Activated gamma-delta T cell (primary cell): ENCODE data around the gene BTG3.

Experiments used
- DNase-seq: peaks from one replicate; lab custom pipeline; 2025; lab: John Stamatoyannopoulos, UW

BTG3 gene

DNA sequence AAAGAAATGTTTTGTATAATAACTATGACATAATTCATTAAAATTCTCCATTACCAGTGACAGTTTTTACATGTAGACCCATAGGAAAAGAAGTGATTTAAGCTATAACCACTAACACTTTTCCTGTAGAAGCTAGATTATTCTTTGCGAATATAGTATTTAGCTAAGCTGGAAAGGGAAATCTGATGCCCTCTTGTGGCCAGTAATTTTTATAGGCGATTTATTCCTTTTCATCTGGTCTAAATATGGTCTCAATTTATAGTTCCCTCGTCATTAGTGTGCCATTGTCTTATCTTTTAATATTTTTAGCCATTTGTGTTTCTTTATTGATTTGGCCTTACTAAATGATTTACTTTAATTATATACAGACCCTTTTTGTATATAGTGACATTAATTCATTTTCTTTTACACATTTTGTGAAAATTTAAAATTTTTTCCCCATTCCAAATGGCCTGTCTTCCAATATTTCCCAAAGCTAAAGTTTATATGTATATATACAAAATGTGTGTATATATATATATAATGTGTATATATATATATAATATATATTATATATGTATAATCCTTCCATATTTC, 26.7 kb downstream of the BTG3 start:
- no peak for DNase-seq

DNA sequence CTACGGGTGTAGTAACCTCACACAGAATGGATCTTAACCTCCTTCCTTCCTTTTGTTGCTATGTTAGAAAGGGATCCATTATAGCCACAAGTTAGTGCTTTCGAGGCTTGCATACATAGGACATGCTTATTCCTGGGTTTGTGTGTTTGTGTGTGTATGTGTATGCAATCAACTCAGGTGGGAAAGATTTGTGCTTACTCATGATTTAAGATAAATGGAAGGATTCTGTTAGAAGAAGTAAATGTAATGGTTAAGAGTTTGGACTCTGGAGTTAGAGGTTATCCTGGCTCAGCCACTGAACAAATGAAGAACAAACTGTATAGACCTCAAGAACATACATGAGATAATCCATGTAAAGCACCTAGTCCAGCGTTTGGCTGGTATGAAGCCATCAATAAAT, 28.8 kb downstream of the BTG3 start:
- DNase-seq = no peak

DNA sequence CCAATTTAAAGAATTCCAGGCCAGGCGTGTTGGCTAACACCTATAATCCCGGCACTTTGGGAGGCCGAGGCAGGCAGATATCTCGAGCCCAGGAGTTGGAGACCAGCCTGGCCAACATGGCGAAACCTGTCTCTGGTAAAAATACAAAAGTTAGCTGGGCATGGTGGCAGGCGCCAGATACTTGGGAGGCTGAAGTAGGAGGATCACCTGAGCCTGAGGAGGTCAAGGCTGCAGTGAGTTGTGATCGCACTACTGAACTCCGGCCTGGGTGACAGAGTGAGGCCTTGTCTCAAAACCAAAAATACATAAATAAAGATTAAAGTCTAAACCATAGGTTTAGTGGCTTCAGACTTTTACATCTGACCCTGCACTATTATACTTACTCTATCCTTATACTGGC, 32.4 kb downstream of the BTG3 start:
- no peak for DNase-seq

DNA sequence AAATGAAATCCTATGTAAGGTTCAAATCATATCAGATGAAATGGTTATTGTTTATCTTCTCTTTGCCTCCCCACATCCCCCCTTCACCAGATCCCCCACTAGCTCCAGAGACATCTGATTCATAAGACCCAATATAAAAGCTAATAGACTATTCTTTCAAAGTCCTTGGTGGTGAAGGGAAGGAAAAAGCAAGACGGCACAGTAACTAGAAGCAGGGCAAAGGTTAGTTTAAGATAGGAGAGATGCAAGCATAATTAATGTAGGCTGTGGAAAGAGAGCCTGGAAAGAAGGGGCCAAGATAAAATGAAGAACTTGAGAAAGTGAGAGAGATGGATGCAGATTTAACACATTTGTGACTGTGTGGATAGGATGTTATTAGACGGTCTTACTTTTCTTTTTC, 33.8 kb downstream of the BTG3 start:
- DNase-seq = no peak

DNA sequence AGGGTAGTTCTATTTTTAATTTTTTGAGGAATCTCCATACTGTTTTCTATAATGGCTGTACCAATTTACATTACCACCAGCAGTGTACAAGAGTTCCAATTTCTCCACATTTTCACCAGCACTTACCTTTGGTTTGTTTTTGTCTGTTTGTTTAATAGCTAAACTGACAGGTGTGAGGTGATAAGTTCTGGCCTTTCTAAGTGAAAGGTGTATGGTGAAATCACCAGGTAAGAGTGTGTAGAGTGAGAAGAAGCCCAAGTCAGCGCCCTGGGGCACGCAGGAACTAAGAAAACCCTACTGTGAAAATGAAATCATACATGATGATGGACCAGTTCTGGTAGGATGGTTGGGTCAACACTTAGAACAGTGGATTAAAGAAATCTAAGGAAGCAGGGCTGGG, 34.5 kb downstream of the BTG3 start:
- DNase-seq = no peak

DNA sequence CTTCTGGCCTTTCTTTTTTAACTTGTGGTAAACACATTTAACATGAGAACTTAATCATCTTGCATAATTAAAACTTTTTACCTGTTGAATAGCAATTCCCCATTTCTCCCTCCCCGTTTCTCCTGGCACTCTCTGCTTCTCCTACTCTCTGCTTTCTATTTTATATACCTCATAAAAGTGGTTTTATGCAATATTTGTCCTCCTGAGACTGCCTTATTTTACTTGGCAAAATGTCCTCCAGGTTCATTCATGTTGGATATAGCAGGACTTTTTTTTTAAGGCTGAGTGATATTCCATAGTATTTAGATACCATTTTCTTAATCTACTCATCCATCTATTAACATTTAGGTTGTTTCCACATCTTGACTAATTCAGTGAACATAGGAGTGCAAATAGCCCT, 35.0 kb downstream of the BTG3 start:
- no peak for DNase-seq

DNA sequence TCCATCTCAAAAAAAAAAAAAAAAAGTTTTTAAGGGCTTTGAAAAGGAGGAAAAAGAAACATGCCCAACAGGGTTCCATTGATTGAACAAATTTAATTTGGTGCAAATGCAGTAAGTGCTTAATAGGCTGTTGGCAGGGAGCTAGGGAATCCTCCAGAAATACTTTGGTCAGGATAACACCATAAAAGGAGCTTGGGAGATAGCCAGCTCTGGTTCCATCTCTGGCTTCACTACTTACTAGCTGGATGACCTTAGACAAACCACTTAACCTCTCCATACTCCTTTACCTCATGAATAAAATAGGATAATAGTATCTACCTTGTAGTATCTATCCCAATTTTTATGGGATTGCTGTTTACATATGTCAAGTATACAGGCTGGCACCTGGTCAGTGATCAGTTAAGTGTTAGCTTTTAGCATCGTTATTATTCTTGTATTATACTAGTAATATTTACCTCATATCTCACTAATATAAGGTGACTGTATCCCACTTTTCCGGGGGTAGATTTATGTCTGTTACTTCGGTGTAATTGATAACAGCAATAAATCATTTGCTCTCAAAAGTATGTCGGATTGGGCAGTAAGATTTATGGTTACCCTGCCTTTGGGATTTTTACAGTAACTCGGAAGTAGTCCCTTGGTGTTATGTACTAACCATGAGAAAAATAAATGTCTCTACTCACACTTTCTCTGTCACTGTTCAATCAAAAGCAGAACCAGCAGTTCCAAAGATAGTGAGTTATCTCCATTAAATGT, 36.4 kb downstream of the BTG3 start:
- DNase-seq = no peak

DNA sequence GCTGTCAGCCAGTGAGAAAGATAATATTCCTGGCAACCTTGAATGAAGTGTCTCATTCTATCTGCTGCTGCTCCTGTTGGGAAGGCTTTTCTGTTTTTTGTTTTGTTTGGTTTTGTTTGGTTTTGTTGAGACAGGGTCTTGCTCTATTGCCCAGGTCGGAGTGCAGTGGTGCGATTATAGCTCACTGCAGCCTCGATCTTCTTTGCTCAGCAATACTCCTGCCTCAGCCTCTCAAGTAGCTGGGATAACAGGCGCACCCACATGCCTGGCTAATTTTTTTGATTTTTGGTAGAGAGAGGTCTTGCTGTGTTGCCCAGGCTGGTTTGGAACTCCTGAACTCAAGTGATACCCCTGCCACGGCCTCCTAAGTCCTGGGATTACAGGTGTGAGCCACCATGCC, 37.6 kb downstream of the BTG3 start:
- no peak for DNase-seq

DNA sequence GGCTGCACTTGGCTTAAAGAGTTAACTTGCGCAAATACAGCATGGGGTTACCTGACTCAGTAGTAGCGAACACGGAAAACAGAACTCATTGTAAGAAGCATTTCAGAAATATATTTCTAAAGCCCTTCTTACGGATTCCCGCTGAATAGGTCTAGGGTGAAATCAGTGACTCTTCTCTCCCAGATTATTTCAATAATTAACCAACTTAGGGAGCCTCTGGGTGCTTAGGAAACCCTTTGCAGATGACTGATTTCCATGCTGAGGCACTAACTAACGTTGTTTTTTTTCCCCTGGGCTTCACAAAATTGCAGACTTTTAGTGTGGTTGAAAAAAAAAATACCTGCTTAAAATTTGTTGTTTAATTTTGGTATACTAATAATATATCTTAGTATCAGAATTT, 40.3 kb downstream of the BTG3 start:
- no peak for DNase-seq

DNA sequence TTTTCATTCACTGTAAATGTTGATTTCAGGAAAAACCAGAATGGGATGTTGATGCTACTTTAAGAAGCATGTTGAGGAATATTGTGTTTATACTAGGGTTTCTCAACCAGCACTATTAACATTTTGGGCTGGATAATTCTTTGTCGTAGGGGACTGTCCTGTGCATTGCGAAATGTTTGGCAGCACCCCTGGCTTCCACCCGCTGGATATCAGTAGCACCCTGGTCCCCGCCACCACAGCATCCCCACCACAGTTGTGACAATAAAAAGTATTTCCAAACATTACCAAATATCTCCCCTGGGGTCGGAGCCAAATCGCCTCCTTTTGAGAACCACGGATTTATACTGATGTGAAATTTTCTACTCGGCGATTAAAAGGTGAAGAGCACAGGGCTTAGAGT, 41.9 kb downstream of the BTG3 start:
- DNase-seq = no peak

DNA sequence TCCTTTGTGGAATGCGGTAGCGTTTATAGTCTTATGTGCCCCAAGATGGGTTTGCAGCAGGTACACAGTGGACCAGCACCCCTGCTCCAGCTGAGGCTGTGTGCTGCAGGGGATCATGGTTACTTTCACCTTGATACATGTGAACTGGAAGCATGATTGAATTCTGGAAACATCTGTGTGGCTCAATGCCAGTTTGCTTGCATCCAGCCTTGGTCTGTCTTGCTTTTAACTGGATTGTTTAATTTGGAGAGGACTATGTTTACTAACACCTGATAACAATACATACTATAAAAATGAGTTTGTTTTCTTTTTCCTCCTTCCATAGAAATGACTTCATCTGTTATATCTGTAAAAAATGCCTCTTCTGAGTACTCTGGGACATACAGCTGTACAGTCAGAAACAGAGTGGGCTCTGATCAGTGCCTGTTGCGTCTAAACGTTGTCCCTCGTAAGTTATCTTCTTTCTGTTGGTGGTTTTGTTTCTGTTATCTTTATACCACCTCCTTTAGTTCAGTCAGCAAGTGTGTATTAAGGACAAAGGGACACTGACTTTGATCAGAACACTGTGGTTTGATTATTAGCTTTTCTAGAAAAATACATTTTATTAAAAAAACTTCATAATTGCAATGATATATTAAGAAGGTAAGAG, 52.2 kb downstream of the BTG3 start:
- DNase-seq = no peak

DNA sequence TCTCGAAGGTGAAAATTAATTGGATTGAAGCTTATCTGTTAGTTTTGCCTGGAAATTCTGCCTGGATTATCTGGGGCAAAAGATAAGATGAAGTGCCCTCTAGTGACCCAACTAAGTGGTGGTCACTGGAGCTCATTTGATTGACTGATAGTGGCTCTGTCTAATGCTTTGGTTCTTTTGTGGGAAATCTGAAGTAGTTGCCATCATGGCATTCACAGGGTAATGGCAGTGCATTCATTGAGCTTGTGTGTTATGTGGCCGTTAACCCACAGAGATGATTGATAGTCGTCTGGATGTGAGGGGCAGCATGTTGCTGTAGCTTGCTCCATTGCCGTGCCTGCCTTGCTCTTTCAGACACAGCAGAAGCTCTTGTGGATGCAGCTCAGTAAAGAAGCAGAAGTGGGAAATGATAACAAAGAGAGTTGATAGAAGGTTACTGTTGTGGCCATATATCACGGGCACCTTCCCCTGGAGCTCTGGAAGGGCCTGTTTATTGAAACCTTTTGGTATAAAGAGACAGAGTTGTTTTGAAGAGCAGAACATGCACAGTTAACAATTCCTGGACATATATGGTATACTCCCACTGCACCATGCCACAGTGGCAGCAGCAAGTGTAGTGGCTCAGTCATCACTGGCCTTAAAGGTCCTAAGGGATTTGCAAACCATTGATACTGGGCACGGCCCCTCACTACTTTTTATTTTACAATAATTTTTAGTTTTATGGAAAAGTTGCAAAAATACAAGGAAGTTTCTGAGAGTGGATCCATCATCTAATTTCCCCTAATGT, 57.8 kb downstream of the BTG3 start:
- no peak for DNase-seq

DNA sequence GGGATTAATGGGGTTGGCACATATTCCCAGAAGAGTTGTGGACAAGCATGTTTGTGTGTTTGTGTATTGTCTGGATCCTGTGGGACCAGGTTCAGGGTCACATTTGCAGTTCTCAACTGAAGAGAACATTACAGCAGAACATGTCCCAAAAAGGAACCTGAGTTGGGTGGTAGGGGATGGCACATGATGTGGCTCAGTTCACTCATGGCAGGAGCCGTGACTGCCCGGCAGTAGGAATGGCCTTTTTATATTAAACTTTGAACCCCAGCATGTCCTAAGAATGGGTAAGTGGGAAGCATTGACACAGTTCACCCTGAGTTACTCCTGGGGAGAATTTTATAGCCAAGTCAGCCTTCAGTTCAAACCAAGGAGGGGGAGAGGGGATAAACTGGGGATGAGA, 58.6 kb downstream of the BTG3 start:
- no peak for DNase-seq

DNA sequence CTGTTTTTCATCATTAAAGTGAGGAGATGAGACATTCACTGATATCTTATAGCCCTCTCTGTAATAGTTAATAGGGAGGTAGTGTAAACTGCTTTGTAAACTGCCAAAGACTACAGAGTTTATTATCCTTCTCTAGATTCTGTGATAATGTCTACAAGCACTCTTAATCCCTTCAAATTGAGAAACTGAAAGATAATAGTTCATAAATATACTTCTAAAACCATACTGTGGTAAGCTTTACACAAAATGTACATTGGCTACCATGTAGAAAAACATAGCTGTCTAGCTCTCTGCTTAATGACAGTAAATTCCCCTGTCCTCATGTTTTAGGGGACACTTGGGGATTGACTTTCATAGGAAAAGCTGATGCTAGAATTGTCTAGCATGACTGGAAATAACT, 60.3 kb downstream of the BTG3 start:
- DNase-seq = no peak

DNA sequence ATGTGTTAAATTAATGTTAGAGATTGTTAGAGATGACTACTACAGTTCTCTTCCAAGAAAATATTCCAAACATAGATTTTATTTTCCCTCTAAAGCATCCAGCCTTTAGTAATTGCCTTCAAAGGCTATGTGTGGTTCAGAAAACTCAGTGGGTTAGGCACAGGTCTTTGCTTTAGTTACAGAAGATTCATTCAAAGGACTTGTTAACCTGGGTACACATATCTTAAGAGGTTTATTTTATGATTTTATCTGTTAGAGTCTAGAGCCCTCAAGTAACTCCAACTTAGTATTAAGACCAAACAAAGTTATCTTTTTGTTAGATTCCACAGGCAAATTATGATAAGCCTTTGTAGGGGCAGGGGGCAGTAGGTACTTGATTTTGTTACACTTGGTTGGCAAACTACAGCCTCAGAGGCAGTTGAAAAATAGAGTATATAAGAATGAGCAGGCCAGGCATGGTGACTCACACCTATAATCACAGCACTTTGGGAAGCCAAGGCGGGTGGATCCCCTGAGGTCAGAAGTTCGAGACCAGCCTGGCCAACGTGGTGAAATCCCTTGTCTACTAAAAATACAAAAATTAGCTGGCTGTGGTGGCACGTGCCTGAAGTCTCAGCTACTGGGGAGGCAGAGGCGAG, 61.9 kb downstream of the BTG3 start:
- no peak for DNase-seq

DNA sequence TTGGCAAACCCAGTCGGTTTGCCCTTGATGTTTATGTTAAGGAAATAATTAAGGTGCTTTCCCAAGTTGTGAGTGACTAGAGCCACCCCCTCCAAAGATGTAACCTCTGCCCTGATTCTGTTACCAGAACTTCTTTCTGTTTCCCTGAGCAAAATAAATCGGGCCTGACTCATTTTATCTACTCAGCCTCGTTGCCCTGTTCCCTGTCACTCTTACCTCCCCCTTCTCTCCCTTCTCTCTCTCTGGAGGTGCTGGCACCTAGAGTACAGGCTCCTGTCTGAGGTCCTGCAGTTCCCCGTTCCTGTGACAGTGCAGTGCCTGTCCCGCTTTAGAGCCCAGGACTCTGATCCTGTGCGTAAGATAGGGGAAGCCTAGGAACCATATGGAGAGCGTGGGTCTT, 64.4 kb downstream of the BTG3 start:
- no peak for DNase-seq

DNA sequence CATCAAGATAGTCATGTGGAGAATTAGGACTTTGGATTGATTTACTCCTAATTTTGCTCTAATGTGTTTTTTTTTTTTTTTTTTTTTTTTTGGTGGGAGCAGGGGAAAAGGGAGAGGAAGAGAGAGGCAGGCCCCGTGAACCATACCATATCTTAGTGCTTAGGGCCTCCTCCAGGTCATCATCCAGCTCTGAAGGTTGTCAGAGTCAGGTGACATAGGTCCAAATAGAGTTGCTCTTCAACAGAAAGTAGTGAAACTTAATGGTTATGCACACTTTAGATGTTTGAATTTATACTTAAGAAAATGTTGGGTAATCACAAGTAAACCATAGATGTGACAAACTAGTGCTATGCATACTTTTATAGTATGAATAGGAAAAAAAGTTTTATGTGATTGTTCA, 67.7 kb downstream of the BTG3 start:
- no peak for DNase-seq
